Neural progenitor cell (in vitro differentiated cells): ENCODE data around the gene NFATC1.

ENCODE experiments used
- CTCF ChIP-seq: fragments of 200-600 bp; sonication (generic); IDR thresholded peaks from 2 replicates; pipeline ENCODE4 v1.5.1; 2017; ENCODE audit warnings: antibody characterized with exemption, mild to moderate bottlenecking
- EZH2 ChIP-seq: fragments of 200-600 bp; sonication (generic); IDR thresholded peaks from 2 replicates; pipeline ENCODE4 v1.6.1; 2017; ENCODE audit warnings: antibody characterized with exemption, mild to moderate bottlenecking, moderate library complexity
- EZH2phosphoT487 ChIP-seq: fragments of 200-600 bp; sonication (generic); IDR thresholded peaks from 2 replicates; pipeline ENCODE4 v1.6.1; 2017; ENCODE audit warnings: antibody characterized with exemption

DNA sequence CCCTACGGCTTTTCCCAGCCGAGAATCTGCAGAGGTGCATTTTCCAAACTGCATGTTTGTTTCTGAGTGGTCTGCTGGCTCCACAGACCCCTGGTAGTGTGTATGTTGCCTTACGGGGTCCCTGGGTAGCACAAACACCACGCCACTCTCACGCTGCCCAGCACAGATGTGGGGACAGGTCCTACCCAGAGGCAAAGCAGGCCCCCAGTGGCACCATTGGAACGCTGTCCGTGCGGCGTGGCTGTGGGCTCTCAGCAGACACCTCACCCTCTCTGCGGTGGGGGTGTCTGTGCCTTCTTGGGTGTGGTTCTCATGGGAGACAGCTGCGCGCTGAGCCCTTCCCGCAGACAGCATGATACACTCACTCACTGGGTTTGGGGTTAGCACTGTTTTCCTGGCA lies 137.4 kb downstream of the NFATC1 start:
- no peak for TF ChIP-seq CTCF
- TF ChIP-seq EZH2, result no peak
- no peak for TF ChIP-seq EZH2phosphoT487
